Body of pancreas (tissue), 4 donors: Measurements from ENCODE around the gene SGCD.

Experiments
- CTCF ChIP-seq, 7 experiments: fragments of 450-650 bp in 4 of 7; fragments of 200-600 bp in 3 of 7; sonication (generic) in 3 of 7; IDR thresholded peaks; one replicate each; pipeline ENCODE4 v1.5.1; 2016 to 2019; ENCODE audit warnings: antibody characterized with exemption in 7 of 7
- POLR2A ChIP-seq, 3 donors: fragments of 450-650 bp; IDR thresholded peaks; one replicate each; pipeline ENCODE4 v1.6.1; 2016; ENCODE audit warnings: antibody characterized with exemption in 3 of 3, mild to moderate bottlenecking in 2 of 3

GRCh38 chr5:156446526-156446925 is 119.6 kb downstream of the SGCD start:
- TF ChIP-seq CTCF (IDR thresholded peaks at IDR 0.05) (no peak), POLR2A (IDR thresholded peaks at IDR 0.05) (no peak)
